BLaER1 treated with 17β-estradiol and CSF1 and Interleukin-3, amounts not matched to agents 10 nM and 100 nM (cell line): ENCODE measurements around the gene SZRD1.

ENCODE experiments used
- H3K27ac ChIP-seq, 11 experiments: shearing (Covaris generic); formaldehyde crosslinking; 2 replicates each; pipeline ENCODE4 v1.8.1; 2022
- H3K27me3 ChIP-seq, 11 experiments: shearing (Covaris generic); formaldehyde crosslinking; 2 replicates each; pipeline ENCODE4 v1.8.1; 2022
- H3K36me3 ChIP-seq, 11 experiments: shearing (Covaris generic); formaldehyde crosslinking; 2 replicates each; pipeline ENCODE4 v1.8.1; 2022
- H3K4me1 ChIP-seq, 10 experiments: shearing (Covaris generic); formaldehyde crosslinking; 2 replicates each; pipeline ENCODE4 v1.8.1; 2022
- H3K4me2 ChIP-seq, 11 experiments: shearing (Covaris generic); formaldehyde crosslinking; 2 replicates each; pipeline ENCODE4 v1.8.1; 2022
- H3K4me3 ChIP-seq, 10 experiments: shearing (Covaris generic); formaldehyde crosslinking; 2 replicates each; pipeline ENCODE4 v1.8.1; 2022
- H3K9ac ChIP-seq, 11 experiments: shearing (Covaris generic); formaldehyde crosslinking; 2 replicates each; pipeline ENCODE4 v1.8.1; 2022
- H3K9me3 ChIP-seq, 11 experiments: shearing (Covaris generic); formaldehyde crosslinking; replicated peaks in 1 of 11; 2 replicates each; pipeline ENCODE4 v1.8.1; 2022
- H4K20me1 ChIP-seq, 11 experiments: shearing (Covaris generic); formaldehyde crosslinking; 2 replicates each; pipeline ENCODE4 v1.8.1; 2022
- Cebpa-rat ChIP-seq, 11 experiments: shearing (Covaris generic); IDR thresholded peaks; 2 replicates each; pipeline ENCODE4 v1.8.1; 2022

The SZRD1 gene

GRCh38 chr1:16372535-16373285, 5.7 kb downstream of the SZRD1 start:
- Histone ChIP-seq H4K20me1 (peaks cover 97 to 100% (median 100%) of the 10 kb centered on the region in 11 experiments), H3K9me3 (no peaks in the 10 kb centered on the region), H3K4me3 (no peak overlapping the region), H3K27ac (no peak overlapping the region), H3K4me1 (peaks cover 53 to 87% (median 81%) of the 10 kb centered on the region in 10 experiments), H3K9ac (0 out of 22 replicates have a peak overlapping the region, but pooled peaks of 1 of the 11 experiments have one; percentile 34), H3K36me3 (peaks cover 9 to 53% (median 37%) of the 10 kb centered on the region in 11 experiments; a peak in 19 of 22 replicates), H3K27me3 (no peaks in the 10 kb centered on the region), H3K4me2 (peak overlapping the region in 6 of 11 experiments; percentile 7 to 95 (median 71); a peak in 9 of 22 replicates)
- TF ChIP-seq Cebpa-rat (IDR thresholded peaks at IDR 0.05), result no peak

- Histone ChIP-seq H3K4me1 (peaks cover 47 to 81% (median 75%) of the 10 kb centered on the region in 10 experiments), H3K4me3 (no peak overlapping the region), H3K4me2 (peak overlapping the region in 7 of 11 experiments; percentile 9 to 73 (median 33); a peak in 13 of 22 replicates), H3K9me3 (no peaks in the 10 kb centered on the region), H3K27me3 (no peaks in the 10 kb centered on the region), H3K27ac (0 out of 22 replicates have a peak overlapping the region, but pooled peaks of 1 of the 11 experiments have one; percentile 6), H3K9ac (peak overlapping the region in 3 of 11 experiments; percentile 21 to 59 (median 37); a peak in 3 of 22 replicates), H4K20me1 (peaks cover 98 to 100% (median 100%) of the 10 kb centered on the region in 11 experiments), H3K36me3 (peaks cover 19 to 68% (median 49%) of the 10 kb centered on the region in 11 experiments; a peak in 20 of 22 replicates)
- TF ChIP-seq Cebpa-rat (IDR thresholded peaks at IDR 0.05), result no peak
Measured at GRCh38 chr1:16374266-16374665, 7.2 kb downstream of the SZRD1 start.

- TF ChIP-seq Cebpa-rat (IDR thresholded peaks at IDR 0.05), result no peak
Measured at GRCh38 chr1:16375521-16376340, 8.7 kb downstream of the SZRD1 start.

GRCh38 chr1:16376971-16377370, 9.9 kb downstream of the SZRD1 start:
- TF ChIP-seq Cebpa-rat (IDR thresholded peaks at IDR 0.05), result no peak
- peaks cover 21 to 83% (median 65%) of the 10 kb centered on the region in 11 experiments; a peak in 21 of 22 replicates for H3K36me3 ChIP-seq
- no peak overlapping the region for H3K9ac ChIP-seq
- H3K4me3 ChIP-seq, result no peak overlapping the region
- no peak overlapping the region for H3K27ac ChIP-seq
- H3K27me3 ChIP-seq, result no peaks in the 10 kb centered on the region
- no peak overlapping the region; a peak in 1 of 22 replicates for H3K4me2 ChIP-seq
- H3K9me3 ChIP-seq, result no peaks in the 10 kb centered on the region
- peaks cover 27 to 61% (median 55%) of the 10 kb centered on the region in 10 experiments for H3K4me1 ChIP-seq
- peaks cover 100% of the 10 kb centered on the region in 11 experiments for H4K20me1 ChIP-seq

More at GRCh38 chr1:16375521-16376340, 8.7 kb downstream of the SZRD1 start:
- Histone ChIP-seq H3K27ac (peak overlapping the region in 2 of 11 experiments; percentile 21 to 29; a peak in 3 of 22 replicates), H4K20me1 (peaks cover 98 to 100% (median 100%) of the 10 kb centered on the region in 11 experiments), H3K27me3 (no peaks in the 10 kb centered on the region), H3K9me3 (no peaks in the 10 kb centered on the region), H3K36me3 (peaks cover 21 to 75% (median 58%) of the 10 kb centered on the region in 11 experiments; a peak in 20 of 22 replicates), H3K4me1 (peaks cover 32 to 71% (median 64%) of the 10 kb centered on the region in 10 experiments), H3K4me2 (peak overlapping the region in 10 of 11 experiments; percentile 3 to 73 (median 34); a peak in 12 of 22 replicates), H3K9ac (peak overlapping the region in 6 of 11 experiments; percentile 9 to 41 (median 20); a peak in 4 of 22 replicates), H3K4me3 (no peak overlapping the region)

- Histone ChIP-seq H3K4me3 (no peak overlapping the region), H3K27me3 (no peaks in the 10 kb centered on the region), H3K27ac (no peak overlapping the region), H3K9me3 (no peaks in the 10 kb centered on the region), H3K4me1 (peaks cover 27 to 56% (median 43%) of the 10 kb centered on the region in 10 experiments), H3K9ac (no peak overlapping the region), H3K4me2 (0 out of 22 replicates have a peak overlapping the region, but pooled peaks of 1 of the 11 experiments have one; percentile 3), H4K20me1 (peaks cover 100% of the 10 kb centered on the region in 11 experiments), H3K36me3 (peaks cover 16 to 85% (median 69%) of the 10 kb centered on the region in 11 experiments; a peak in 21 of 22 replicates)
- no peak for TF ChIP-seq Cebpa-rat (IDR thresholded peaks at IDR 0.05)
Measured at GRCh38 chr1:16378443-16378842, 11.4 kb downstream of the SZRD1 start.

GRCh38 chr1:16380868-16381267, 13.8 kb downstream of the SZRD1 start:
- Histone ChIP-seq H3K27ac (no peak overlapping the region), H3K9me3 (no peaks in the 10 kb centered on the region), H3K36me3 (peaks cover 28 to 88% (median 70%) of the 10 kb centered on the region in 11 experiments; a peak in 21 of 22 replicates), H3K4me2 (peak overlapping the region in 3 of 11 experiments; percentile 12 to 20 (median 18); a peak in 3 of 22 replicates), H3K9ac (no peak overlapping the region), H3K27me3 (no peaks in the 10 kb centered on the region), H4K20me1 (peaks cover 99 to 100% (median 100%) of the 10 kb centered on the region in 11 experiments), H3K4me1 (peaks cover 19 to 49% (median 37%) of the 10 kb centered on the region in 10 experiments; a peak in 19 of 20 replicates), H3K4me3 (no peak overlapping the region)
- 0 out of 22 replicates have a peak, but pooled peaks of 1 of the 11 experiments have one; percentile 28 for TF ChIP-seq Cebpa-rat (IDR thresholded peaks at IDR 0.05)

GRCh38 chr1:16383888-16384287, 16.8 kb downstream of the SZRD1 start:
- H3K9me3 ChIP-seq, result peaks cover 0 to 9% (median 0%) of the 10 kb centered on the region in 11 experiments; a peak in 1 of 22 replicates
- H3K4me1 ChIP-seq, result peaks cover 39 to 57% (median 48%) of the 10 kb centered on the region in 10 experiments
- no peak for TF ChIP-seq Cebpa-rat (IDR thresholded peaks at IDR 0.05)
- H3K36me3 ChIP-seq, result peaks cover 26 to 91% (median 73%) of the 10 kb centered on the region in 11 experiments; a peak in 21 of 22 replicates
- H3K27ac ChIP-seq, result no peak overlapping the region
- no peak overlapping the region for H3K4me3 ChIP-seq
- no peaks in the 10 kb centered on the region for H3K27me3 ChIP-seq
- H3K4me2 ChIP-seq, result no peak overlapping the region
- H3K9ac ChIP-seq, result no peak overlapping the region
- peaks cover 99 to 100% (median 100%) of the 10 kb centered on the region in 11 experiments for H4K20me1 ChIP-seq
